ENCODE measurements around the gene DCAF5. TPM values are rescaled to one million over a fixed set of nuclear protein-coding genes. Genes with fewer than 3 reads are reported as not detected.
A peak's percentile ranks its signal among the peaks of the same experiment; 100 is the strongest.

The DCAF5 gene
- total RNA-seq, 4 donors from 2014 or later: 42.2 to 53.7 (median 51.1) TPM

DNA sequence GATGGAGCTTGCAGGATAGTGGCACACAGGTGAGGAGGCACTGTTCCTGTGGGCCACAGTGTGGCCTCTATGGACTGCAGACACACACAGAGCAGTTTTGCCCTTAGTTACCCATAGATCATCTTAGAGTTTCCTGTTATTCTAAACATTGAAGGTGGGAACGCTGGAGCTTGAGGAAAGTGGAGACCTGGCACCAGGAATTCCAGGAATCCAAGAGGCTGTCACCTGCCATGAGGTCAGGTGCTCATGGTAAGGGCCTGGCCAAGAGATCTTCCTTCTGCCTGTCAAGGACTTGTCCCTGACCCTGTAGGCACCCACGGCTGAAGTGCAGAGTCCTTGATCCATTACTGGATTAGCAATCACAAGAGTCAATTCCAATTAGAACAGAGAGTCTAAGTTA, 108.6 kb downstream of the DCAF5 start:
- 83 to 100% methylated on average over 1 to 2 of the region's 2 CpGs for WGBS, 2 donors
- H3K4me1 ChIP-seq: peaks cover 0 to 72% (median 42%) of the 10 kb centered on the region in 4 donors

DNA sequence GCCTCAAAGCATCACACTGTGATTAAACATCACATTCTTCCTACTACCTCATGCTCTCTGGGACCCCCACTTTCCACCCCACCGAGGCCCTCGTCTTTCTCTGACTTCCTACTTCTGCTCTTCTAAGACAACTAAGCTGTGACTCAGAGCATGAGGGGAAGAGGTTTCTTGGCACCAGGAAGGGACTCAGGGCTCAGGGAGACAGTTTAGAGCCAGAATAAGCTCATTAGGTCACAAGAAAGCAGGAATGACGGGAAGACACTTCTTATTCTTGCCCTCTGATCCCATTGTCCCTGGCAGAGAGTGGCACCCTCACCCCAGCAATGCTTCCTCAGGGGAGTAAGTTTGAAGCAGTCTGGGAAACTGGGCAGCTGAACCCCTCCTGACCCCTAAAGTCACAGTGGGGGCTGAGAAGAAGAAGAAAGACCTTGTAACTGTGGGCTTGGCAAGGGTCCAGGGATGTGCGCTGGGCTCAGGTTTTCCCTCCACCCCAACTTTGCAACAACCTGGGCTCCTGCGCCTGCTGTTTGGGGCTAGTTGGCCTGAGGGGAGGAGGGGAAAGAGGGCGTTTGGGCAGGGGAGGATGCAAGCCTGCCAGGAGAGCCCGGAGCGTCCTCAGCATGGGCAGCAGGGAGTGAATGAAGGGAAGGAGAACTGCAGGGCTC, 109.2 kb downstream of the DCAF5 start:
- Histone ChIP-seq H3K4me3 (no peak overlapping the region), H3K27ac (peak overlapping the region in 3 of 4 donors; percentile 60 to 84 (median 75)), H3K27me3 (peaks cover 0 to 6% of the 10 kb centered on the region in 2 donors), H3K4me1 (peaks cover 0 to 67% (median 40%) of the 10 kb centered on the region in 4 donors), H3K36me3 (no peaks in the 10 kb centered on the region), H3K9me3 (no peaks in the 10 kb centered on the region)
- peak in 1 of 2 donors; percentile 51 for DNase-seq (ENCODE audit: low spot score in 2 of 2)
- WGBS, 2 donors: 58 to 71% methylated on average over 8 of the region's 8 CpGs
- TF ChIP-seq EP300 (IDR thresholded peaks at IDR 0.05): peak in 1 of 2 donors; percentile 29
- TF ChIP-seq POLR2A (IDR thresholded peaks at IDR 0.05): no peak

More for the DNA sequence above, 108.6 kb downstream of the DCAF5 start:
- Histone ChIP-seq H3K27ac (peak overlapping the region in 2 of 4 donors; percentile 75 to 84), H3K36me3 (no peaks in the 10 kb centered on the region), H3K9me3 (no peaks in the 10 kb centered on the region), H3K27me3 (peaks cover 0 to 6% of the 10 kb centered on the region in 2 donors), H3K4me3 (no peak overlapping the region)
- TF ChIP-seq POLR2A (IDR thresholded peaks at IDR 0.05): no peak
- TF ChIP-seq, protein P1, sequence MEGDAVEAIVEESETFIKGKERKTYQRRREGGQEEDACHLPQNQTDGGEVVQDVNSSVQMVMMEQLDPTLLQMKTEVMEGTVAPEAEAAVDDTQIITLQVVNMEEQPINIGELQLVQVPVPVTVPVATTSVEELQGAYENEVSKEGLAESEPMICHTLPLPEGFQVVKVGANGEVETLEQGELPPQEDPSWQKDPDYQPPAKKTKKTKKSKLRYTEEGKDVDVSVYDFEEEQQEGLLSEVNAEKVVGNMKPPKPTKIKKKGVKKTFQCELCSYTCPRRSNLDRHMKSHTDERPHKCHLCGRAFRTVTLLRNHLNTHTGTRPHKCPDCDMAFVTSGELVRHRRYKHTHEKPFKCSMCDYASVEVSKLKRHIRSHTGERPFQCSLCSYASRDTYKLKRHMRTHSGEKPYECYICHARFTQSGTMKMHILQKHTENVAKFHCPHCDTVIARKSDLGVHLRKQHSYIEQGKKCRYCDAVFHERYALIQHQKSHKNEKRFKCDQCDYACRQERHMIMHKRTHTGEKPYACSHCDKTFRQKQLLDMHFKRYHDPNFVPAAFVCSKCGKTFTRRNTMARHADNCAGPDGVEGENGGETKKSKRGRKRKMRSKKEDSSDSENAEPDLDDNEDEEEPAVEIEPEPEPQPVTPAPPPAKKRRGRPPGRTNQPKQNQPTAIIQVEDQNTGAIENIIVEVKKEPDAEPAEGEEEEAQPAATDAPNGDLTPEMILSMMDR (IDR thresholded peaks at IDR 0.05): no peak
- no peak for TF ChIP-seq EP300 (IDR thresholded peaks at IDR 0.05)
- no peak for DNase-seq (ENCODE audit: low spot score in 2 of 2)

DNA sequence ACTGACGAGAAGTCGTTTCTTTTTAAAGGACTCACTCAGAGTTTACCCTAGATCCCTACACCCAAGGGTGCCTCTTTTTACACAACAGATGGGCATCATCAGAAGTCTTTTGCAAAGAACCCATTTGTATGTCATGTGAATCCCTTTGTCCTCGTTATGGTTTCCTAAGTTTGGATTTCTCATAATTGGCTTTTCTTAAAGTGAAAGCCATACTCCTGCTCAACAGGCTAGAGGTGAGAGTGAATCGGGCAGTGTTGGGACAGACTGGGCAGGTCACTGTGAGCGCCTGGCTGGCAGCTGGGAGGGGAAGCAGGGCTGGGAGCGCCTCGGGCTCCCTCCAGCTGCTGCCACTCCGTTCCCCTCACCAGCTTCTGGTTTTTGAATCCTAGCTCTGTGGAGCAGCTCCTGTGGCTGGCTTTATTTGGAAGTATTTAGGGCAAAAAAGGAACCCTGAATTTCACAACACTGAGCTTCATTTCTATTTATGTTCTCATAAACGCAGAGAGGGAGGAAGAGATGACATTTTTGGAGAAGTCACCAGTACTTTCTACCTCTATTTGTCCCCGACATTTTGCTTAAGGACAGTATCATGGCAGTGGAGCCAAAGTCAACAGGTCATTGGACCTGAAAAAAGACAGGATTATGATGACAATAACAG, 110.0 kb downstream of the DCAF5 start:
- peaks cover 0 to 59% (median 37%) of the 10 kb centered on the region in 4 donors for H3K4me1 ChIP-seq
- TF ChIP-seq POLR2A (IDR thresholded peaks at IDR 0.05) (no peak), EP300 (IDR thresholded peaks at IDR 0.05) (peak in 1 of 2 donors; percentile 64)
- TF ChIP-seq, protein P1 (IDR thresholded peaks at IDR 0.05): no peak
- H3K9me3 ChIP-seq: no peaks in the 10 kb centered on the region
- peaks cover 0 to 6% of the 10 kb centered on the region in 2 donors for H3K27me3 ChIP-seq
- 40 to 41% methylated on average over 10 of the region's 10 CpGs for WGBS, 2 donors
- H3K4me3 ChIP-seq: no peak overlapping the region
- no peak for DNase-seq (ENCODE audit: low spot score in 2 of 2)
- H3K36me3 ChIP-seq: no peaks in the 10 kb centered on the region
- peak overlapping the region; percentile 30 to 84 (median 68) for H3K27ac ChIP-seq

DNA sequence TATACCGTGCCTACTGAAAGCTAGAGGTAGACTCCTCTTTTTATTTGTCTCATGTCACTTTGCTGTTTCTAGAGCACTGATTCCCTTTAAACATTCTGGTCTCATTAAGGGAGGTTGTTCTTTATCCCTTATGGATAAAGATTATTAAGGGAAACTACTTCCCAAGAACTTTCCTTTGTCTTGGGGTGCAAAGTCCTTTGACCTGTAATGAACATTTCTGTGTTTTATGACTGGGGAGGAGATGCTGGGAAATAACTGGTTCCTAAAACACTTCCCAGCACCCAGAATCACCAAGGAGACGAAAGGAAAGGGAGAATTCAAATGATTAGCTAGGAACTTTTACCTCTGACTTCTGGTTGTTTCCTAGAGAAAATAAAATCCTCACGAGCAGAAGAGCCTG, 110.6 kb downstream of the DCAF5 start:
- Histone ChIP-seq H3K4me3 (no peak overlapping the region), H3K27me3 (peaks cover 0 to 6% of the 10 kb centered on the region in 2 donors), H3K27ac (peak overlapping the region in 3 of 4 donors; percentile 41 to 84 (median 75)), H3K36me3 (no peaks in the 10 kb centered on the region), H3K4me1 (peaks cover 0 to 53% (median 37%) of the 10 kb centered on the region in 4 donors), H3K9me3 (no peaks in the 10 kb centered on the region)
- TF ChIP-seq, protein P1 (IDR thresholded peaks at IDR 0.05): no peak
- TF ChIP-seq EP300 (IDR thresholded peaks at IDR 0.05) (no peak), POLR2A (IDR thresholded peaks at IDR 0.05) (no peak)
- DNase-seq (ENCODE audit: low spot score in 2 of 2): no peak
- 46 to 59% methylated on average over 3 of the region's 3 CpGs for WGBS, 2 donors

DNA sequence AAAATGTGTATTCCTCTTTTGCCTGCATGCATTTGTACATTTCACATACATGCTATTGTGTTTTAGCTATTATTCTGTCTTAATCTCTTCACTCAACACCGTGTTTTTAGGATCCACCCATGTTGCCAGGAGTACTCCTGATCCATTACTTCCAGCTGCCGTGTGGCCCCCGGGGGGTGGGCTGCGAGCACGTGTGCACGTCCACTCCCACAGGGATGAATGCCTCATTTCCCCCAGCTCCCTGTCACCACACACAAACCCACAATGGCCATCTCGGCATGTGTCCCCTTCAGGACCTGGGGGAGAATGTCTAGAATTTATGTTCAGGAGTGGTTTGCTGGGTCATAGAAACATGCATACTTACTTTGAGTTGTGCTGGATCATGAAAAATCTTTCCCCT, 111.1 kb downstream of the DCAF5 start:
- no peaks in the 10 kb centered on the region for H3K36me3 ChIP-seq
- peaks cover 0 to 48% (median 36%) of the 10 kb centered on the region in 4 donors for H3K4me1 ChIP-seq
- peaks cover 0 to 6% of the 10 kb centered on the region in 2 donors for H3K27me3 ChIP-seq
- no peak overlapping the region for H3K4me3 ChIP-seq
- TF ChIP-seq POLR2A (IDR thresholded peaks at IDR 0.05): no peak
- TF ChIP-seq EP300 (IDR thresholded peaks at IDR 0.05): no peak
- TF ChIP-seq, protein P1 (IDR thresholded peaks at IDR 0.05): no peak
- DNase-seq (ENCODE audit: low spot score in 2 of 2): no peak
- H3K27ac ChIP-seq: no peak overlapping the region
- no peaks in the 10 kb centered on the region for H3K9me3 ChIP-seq
- 44 to 53% methylated on average over 7 of the region's 7 CpGs for WGBS, 2 donors

Measured in tibial nerve (tissue), 4 donors.